Activated naive CD8-positive, alpha-beta T cell treated with anti-CD3 and anti-CD28 coated beads, Interleukin-2, amount 10 ng/mL, durations not matched to agents 7 days and 5 days (primary cell): ENCODE measurements around the gene TDRD15. TPM values are rescaled to one million over a fixed set of nuclear protein-coding genes. Genes with fewer than 3 reads are reported as not detected.
"Not testable (repeated sequence)": the region's sequence is repeated elsewhere in the genome, so short reads cannot be mapped to it uniquely, and the experiment has no call there.

Experiments
- ATAC-seq: fragments of 150-1000 bp; cut with Tn5 transposase; one replicate; pipeline ENCODE4 v1.10.0; 2021; ENCODE audit warnings: low read depth, moderate library complexity
- POLR2A ChIA-PET: fragments of 350-600 bp; sonication (Branson Sonifier 250); formaldehyde crosslinking; loops from one replicate; lab custom pipeline; 2021; ENCODE audit warnings: antibody characterized with exemption; lab: Charles Lee
- DNase-seq: peaks from one replicate; pipeline ENCODE4 v3.0.0; 2021
- H3K27ac Mint-ChIP-seq: one replicate; pipeline ENCODE4 v1.8.0; 2022; ENCODE audit warnings: mild to moderate bottlenecking, mixed read lengths
- H3K27me3 Mint-ChIP-seq: one replicate; pipeline ENCODE4 v1.8.0; 2022; ENCODE audit warnings: mild to moderate bottlenecking, moderate library complexity, mixed read lengths
- H3K36me3 Mint-ChIP-seq: one replicate; pipeline ENCODE4 v1.8.0; 2021; ENCODE audit warnings: mild to moderate bottlenecking, mixed read lengths
- H3K4me1 Mint-ChIP-seq: one replicate; pipeline ENCODE4 v1.8.0; 2021; ENCODE audit warnings: mixed read lengths
- H3K4me3 Mint-ChIP-seq: one replicate; pipeline ENCODE4 v1.8.0; 2022; ENCODE audit warnings: mild to moderate bottlenecking, moderate library complexity, mixed read lengths
- H3K9me3 Mint-ChIP-seq: one replicate; pipeline ENCODE4 v1.8.0; 2021; ENCODE audit warnings: mixed read lengths
- total RNA-seq, 2 experiments: library from RNA; stranded (reverse); gene quantifications; one replicate each; pipeline ENCODE4 v1.2.3, GENCODE V29; 2021

Gene TDRD15
- total RNA-seq, 2 experiments from 2014 or later, result 0.06 TPM; not detected in 1

GRCh38 chr2:21103274-21103891, 20.4 kb upstream of the TDRD15 start:
- POLR2A ChIA-PET, result no interaction called here
- H3K36me3 Mint-ChIP-seq, result no peaks in the 10 kb centered on the region
- no peaks in the 10 kb centered on the region for H3K9me3 Mint-ChIP-seq
- H3K27ac Mint-ChIP-seq, result no peak overlapping the region
- no peak for ATAC-seq
- no peak for DNase-seq
- H3K4me1 Mint-ChIP-seq, result no peaks in the 10 kb centered on the region
- no peak overlapping the region for H3K4me3 Mint-ChIP-seq
- no peaks in the 10 kb centered on the region for H3K27me3 Mint-ChIP-seq

DNA sequence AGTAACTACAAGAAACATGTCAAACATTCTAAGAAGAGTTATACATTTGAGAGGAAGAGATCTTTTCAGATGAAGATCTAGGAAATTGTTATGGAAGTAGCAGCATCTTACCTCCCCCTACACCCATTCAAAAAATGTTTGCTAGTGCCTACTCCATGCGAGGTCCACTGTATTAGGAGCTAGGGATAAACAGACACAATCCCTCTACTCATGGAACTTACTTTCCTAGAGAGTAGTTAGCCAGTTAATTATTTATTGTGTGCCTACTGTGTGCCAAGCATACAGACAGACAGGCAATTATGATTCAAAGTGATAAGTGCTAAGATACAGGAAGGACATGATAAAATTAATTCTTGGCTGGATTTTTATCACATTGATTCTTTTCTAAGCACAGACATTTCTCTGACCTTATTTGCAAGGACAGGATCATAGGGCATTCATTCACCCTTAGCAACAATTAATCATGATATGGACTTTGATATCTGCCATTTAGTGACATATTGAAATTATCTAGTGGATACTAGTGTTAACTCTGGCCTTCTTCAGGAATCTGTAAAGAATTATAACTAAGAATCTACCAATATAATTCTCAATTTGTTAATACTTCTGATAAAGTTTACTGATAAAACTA, 19.6 kb upstream of the TDRD15 start:
- POLR2A ChIA-PET, result no interaction called here
- ATAC-seq, result no peak

GRCh38 chr2:21111012-21111411, 12.8 kb upstream of the TDRD15 start:
- POLR2A ChIA-PET, result no interaction called here

More for the DNA sequence above, 19.6 kb upstream of the TDRD15 start:
- no peak overlapping the region for H3K27ac Mint-ChIP-seq
- DNase-seq, result no peak
- no peak overlapping the region for H3K4me3 Mint-ChIP-seq
- H3K4me1 Mint-ChIP-seq, result no peaks in the 10 kb centered on the region
- H3K36me3 Mint-ChIP-seq, result no peaks in the 10 kb centered on the region
- H3K9me3 Mint-ChIP-seq, result no peaks in the 10 kb centered on the region
- H3K27me3 Mint-ChIP-seq, result no peaks in the 10 kb centered on the region

DNA sequence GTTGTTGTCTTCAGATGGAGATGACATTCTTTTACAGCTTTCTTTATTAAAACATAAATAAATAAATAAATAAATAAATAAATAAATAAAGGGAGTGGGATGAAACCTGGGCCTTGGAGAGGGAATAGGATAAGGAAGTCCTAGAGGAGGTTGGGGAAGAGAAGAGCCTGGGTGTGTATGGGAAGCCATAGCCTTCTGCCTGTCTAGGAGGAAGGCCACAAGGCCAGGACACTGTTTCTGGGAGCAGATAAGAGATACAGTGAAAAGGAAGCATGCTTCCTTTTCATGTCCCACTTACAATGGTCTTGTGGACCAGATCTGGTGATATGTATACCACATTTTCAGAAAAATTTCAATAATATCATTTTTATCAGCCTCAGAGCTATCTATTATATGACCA, 6.1 kb upstream of the TDRD15 start:
- Mint-ChIP-seq H3K36me3 (no peaks in the 10 kb centered on the region), H3K27me3 (no peaks in the 10 kb centered on the region), H3K4me3 (no peak overlapping the region), H3K4me1 (no peaks in the 10 kb centered on the region), H3K9me3 (no peaks in the 10 kb centered on the region), H3K27ac (no peak overlapping the region)
- POLR2A ChIA-PET, result no interaction called here
- ATAC-seq (no peak), DNase-seq (no peak)

More at GRCh38 chr2:21111012-21111411, 12.8 kb upstream of the TDRD15 start:
- Mint-ChIP-seq H3K27me3 (peaks cover 2% of the 10 kb centered on the region), H3K4me1 (no peaks in the 10 kb centered on the region), H3K4me3 (no peak overlapping the region), H3K9me3 (no peaks in the 10 kb centered on the region), H3K27ac (no peak overlapping the region), H3K36me3 (no peaks in the 10 kb centered on the region)
- DNase-seq, result no peak
- no peak for ATAC-seq

DNA sequence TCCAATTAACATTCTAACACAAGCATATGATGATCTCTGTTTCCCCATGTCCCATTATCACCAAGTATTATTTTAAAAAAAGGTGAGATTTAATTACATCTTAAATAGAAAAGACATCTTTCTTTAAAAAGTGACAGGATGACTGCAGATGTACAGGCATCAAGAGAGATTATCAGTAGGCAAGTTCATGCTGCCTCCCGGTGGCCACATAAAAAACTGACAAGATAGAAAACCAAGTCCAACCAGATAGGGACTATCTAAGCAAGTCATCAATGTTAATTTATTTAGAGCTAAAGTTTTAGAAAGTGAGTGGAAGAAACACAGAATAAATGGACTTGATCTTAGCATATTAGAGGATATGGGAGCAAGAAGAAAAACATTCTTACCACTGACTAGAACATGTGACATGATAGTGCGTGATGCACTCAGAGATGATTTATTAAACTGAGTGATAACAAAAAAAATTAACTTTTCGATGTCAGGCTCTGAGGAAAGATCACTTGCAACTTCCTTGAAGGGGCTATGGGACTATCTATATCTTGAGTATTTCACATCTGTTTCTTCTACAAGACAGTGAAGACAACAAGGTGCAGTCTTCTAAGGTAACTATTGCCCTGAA, 5.4 kb upstream of the TDRD15 start:
- POLR2A ChIA-PET, result no interaction called here
- Mint-ChIP-seq H3K36me3 (no peaks in the 10 kb centered on the region), H3K4me3 (no peak overlapping the region), H3K9me3 (no peaks in the 10 kb centered on the region), H3K4me1 (no peaks in the 10 kb centered on the region), H3K27me3 (no peaks in the 10 kb centered on the region), H3K27ac (no peak overlapping the region)
- DNase-seq (no peak), ATAC-seq (no peak)

- ATAC-seq (no peak), DNase-seq (no peak)
- Mint-ChIP-seq H3K27ac (no peak overlapping the region), H3K4me3 (no peak overlapping the region), H3K9me3 (no peaks in the 10 kb centered on the region), H3K36me3 (no peaks in the 10 kb centered on the region), H3K27me3 (no peaks in the 10 kb centered on the region), H3K4me1 (no peaks in the 10 kb centered on the region)
- POLR2A ChIA-PET, result no interaction called here
Measured at GRCh38 chr2:21131861-21132260, 8.1 kb downstream of the TDRD15 start.

GRCh38 chr2:21135585-21135984, 11.8 kb downstream of the TDRD15 start:
- no peaks in the 10 kb centered on the region for H3K4me1 Mint-ChIP-seq
- no peak overlapping the region for H3K27ac Mint-ChIP-seq

GRCh38 chr2:21142149-21142548, 18.4 kb downstream of the TDRD15 start:
- no peaks in the 10 kb centered on the region for H3K4me1 Mint-ChIP-seq
- no peaks in the 10 kb centered on the region for H3K27me3 Mint-ChIP-seq

More at GRCh38 chr2:21135585-21135984, 11.8 kb downstream of the TDRD15 start:
- Mint-ChIP-seq H3K27me3 (no peaks in the 10 kb centered on the region), H3K9me3 (no peaks in the 10 kb centered on the region), H3K4me3 (no peak overlapping the region), H3K36me3 (no peaks in the 10 kb centered on the region)
- no peak for ATAC-seq
- POLR2A ChIA-PET, result no interaction called here
- no peak for DNase-seq

DNA sequence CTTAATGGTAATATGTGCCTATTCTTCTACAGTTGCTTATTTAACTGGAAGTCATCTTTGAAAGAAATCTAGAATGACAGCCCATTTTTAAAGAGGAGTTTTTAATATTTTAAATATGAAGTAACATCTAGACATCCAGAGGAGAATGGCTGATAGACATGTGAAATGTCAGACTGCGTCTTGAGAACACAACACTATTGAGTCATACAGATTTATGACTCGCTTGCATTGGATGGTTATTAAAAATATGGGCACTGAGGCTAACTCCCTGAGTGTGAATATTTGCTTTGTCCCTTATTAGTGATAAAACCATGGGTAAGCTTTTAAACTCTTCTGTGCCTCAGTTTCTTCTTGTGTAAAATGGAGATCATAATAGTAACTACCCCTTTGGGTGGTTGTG, 22.9 kb downstream of the TDRD15 start:
- no peak for ATAC-seq
- Mint-ChIP-seq H3K27ac (no peak overlapping the region), H3K36me3 (no peaks in the 10 kb centered on the region), H3K4me3 (no peak overlapping the region), H3K4me1 (no peaks in the 10 kb centered on the region), H3K27me3 (no peaks in the 10 kb centered on the region), H3K9me3 (peaks cover 1% of the 10 kb centered on the region)
- DNase-seq, result no peak
- POLR2A ChIA-PET, result no interaction called here

More at GRCh38 chr2:21142149-21142548, 18.4 kb downstream of the TDRD15 start:
- H3K9me3 Mint-ChIP-seq, result no peaks in the 10 kb centered on the region
- H3K27ac Mint-ChIP-seq, result no peak overlapping the region
- no peak for DNase-seq
- no peaks in the 10 kb centered on the region for H3K36me3 Mint-ChIP-seq
- ATAC-seq, result no peak
- POLR2A ChIA-PET, result no interaction called here
- H3K4me3 Mint-ChIP-seq, result no peak overlapping the region

DNA sequence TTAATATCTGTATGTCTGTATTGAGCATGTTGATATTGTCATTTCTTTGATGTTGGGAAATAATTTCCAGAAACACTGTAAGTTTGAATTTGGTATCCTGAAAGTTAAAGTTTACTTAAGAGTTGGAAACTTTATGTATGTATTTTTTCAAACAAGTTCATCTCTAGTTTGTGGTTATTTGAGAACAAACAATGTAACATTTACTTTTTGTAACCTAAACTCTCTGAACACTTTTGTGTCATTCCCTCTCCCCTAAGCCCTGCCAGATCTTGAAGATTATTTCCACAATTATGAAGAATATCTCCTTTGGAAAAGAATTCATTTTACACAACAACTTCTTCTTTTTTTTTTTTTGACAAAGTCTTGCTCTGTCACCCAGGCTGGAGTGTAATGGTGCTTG, 24.9 kb downstream of the TDRD15 start:
- POLR2A ChIA-PET, result no interaction called here
- no peaks in the 10 kb centered on the region for H3K27me3 Mint-ChIP-seq
- no peaks in the 10 kb centered on the region for H3K4me1 Mint-ChIP-seq
- no peaks in the 10 kb centered on the region for H3K36me3 Mint-ChIP-seq
- H3K27ac Mint-ChIP-seq, result no peak overlapping the region
- DNase-seq (no peak), ATAC-seq (no peak)
- H3K9me3 Mint-ChIP-seq, result peaks cover 1% of the 10 kb centered on the region
- no peak overlapping the region for H3K4me3 Mint-ChIP-seq

GRCh38 chr2:21151234-21151633, 27.5 kb downstream of the TDRD15 start:
- H3K4me3 Mint-ChIP-seq, POLR2A ChIA-PET, H3K4me1 Mint-ChIP-seq, H3K9me3 Mint-ChIP-seq, H3K36me3 Mint-ChIP-seq, H3K27me3 Mint-ChIP-seq, ATAC-seq, H3K27ac Mint-ChIP-seq, DNase-seq: not testable (repeated sequence)

GRCh38 chr2:21155365-21156136, 31.8 kb downstream of the TDRD15 start:
- Mint-ChIP-seq H3K4me1 (no peaks in the 10 kb centered on the region), H3K27ac (no peak overlapping the region), H3K36me3 (no peaks in the 10 kb centered on the region), H3K9me3 (peaks cover 1% of the 10 kb centered on the region), H3K4me3 (no peak overlapping the region), H3K27me3 (no peaks in the 10 kb centered on the region)
- no peak for DNase-seq
- POLR2A ChIA-PET, result no interaction called here
- ATAC-seq, result no peak

- no peaks in the 10 kb centered on the region for H3K4me1 Mint-ChIP-seq
- no peaks in the 10 kb centered on the region for H3K27me3 Mint-ChIP-seq
- ATAC-seq (no peak), DNase-seq (no peak)
- POLR2A ChIA-PET, result no interaction called here
- H3K9me3 Mint-ChIP-seq, result peaks cover 3% of the 10 kb centered on the region
- no peak overlapping the region for H3K27ac Mint-ChIP-seq
- H3K4me3 Mint-ChIP-seq, result no peak overlapping the region
- no peaks in the 10 kb centered on the region for H3K36me3 Mint-ChIP-seq
Measured at GRCh38 chr2:21161122-21161521, 37.4 kb downstream of the TDRD15 start.
